NK-92 (cell line): Measurements from ENCODE around the gene RAB44.

Experiments used
- DNase-seq: peaks from one replicate; lab custom pipeline; 2025; ENCODE audit not compliant: unreplicated experiment; lab: John Stamatoyannopoulos, UW

RAB44 gene

DNA sequence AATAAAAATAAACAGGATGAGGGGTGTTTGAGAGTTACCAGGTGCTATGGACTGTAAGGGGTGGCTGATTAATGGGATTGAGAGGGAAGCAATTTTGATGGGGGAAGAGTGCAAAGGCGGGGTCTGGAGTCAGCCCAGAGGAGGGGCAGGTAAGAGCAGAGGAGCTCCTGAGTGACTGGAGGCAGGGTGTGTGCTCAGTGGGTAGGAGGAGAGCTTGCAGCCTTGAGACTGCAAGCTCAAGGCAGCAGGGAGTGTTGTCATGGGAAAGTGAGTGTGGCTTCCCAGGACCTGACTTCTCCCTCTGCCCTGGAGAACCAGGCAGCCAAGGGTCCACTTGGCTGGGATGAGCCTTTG, 54.2 kb downstream of the RAB44 start:
- no peak for DNase-seq

DNA sequence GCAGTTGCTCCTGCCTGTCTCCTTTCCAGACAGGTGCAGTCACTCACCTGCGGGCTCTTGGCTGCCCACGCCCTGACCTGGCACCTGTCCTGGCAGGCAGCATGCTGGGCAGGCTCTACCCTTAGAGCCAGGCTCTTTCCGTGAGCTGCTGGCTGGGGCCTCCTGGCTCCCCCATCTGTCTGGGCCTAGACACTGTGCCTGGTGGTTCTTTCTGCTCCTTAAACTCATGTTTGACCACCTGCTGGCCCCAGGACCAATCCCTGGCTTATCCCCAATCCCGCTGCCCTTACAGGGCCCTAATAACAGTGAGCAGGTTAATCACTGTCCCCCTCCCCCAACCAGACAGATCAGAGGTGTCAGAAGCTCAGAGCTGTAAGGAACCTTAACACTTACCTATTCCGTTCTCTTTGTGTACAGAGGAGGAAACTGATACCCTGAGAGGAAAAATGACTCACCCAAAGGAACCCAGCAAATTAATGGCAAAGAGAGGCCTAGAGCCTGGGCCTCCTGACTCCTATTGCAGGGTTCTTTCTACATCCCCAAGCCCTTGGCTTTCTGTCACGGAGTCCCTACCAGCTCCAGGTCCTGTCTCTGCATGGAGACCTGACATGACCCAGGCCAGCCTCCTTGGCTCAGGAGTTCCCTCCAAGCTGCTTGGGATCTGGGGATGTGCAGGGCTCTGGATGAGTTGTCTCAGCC, 54.7 kb downstream of the RAB44 start:
- DNase-seq, result no peak

DNA sequence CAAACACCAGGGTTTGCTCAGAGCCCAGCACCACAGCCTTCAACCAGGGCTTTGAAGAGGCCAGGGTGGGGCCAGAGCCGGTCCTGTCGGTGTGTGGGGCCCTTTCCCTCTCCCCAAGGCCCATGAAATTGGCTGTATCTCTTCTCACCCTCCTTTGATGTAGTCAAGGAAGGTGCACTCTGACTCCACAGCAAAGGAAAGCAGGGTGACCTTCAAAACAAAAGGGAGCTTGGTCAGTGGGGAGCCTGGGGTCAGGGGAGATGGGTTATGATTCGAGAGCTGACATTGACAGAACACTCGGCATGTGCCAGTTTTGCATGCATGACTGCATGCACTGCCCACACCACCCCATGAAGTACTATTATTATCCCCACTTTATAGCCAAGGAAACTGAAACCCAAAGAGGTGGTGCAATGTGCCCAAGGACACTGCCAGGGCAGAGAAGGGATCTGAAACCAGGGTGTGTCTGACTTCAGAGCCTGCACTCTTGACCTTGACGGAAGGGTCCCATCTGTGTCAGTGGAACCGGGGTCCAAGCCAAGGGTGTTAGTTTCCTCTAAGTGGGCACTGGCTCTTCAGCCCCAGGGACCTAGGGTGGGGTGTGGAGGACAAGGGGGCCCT, 55.4 kb downstream of the RAB44 start:
- DNase-seq, result no peak

DNA sequence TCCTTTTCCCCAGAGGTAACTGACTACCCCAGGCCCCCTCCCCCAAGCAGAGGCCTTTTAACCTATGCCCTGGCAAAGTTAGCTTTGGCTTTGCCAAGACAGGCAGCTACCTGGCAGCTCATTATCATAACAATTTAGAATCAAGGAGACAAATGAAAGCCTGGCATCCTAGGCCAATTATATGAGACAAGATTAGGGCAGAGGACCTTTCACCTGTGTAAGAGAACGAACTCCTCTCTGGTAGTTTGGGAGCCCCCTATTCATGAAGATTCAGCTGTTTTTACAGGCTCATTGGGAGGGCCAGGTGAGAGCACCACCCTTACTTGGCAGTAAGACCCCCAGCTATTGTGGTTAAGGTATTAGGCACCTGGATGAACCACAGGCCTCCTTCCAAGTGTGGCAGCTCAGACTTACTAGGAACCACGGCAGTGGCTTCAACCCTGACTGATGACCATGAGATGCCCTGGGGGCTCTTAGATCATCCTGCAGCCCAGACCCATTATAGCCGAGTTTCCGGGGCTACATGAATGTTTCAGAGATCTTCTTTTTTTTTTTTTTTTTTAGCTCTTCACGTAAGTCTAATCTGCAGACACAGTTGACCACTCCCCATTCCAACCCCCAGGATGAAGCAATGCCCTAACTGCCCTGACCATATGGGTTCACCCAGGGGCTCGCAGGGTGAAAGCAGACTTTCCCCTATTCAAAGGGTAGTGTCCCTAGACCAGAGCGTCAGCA, 56.2 kb downstream of the RAB44 start:
- no peak for DNase-seq

DNA sequence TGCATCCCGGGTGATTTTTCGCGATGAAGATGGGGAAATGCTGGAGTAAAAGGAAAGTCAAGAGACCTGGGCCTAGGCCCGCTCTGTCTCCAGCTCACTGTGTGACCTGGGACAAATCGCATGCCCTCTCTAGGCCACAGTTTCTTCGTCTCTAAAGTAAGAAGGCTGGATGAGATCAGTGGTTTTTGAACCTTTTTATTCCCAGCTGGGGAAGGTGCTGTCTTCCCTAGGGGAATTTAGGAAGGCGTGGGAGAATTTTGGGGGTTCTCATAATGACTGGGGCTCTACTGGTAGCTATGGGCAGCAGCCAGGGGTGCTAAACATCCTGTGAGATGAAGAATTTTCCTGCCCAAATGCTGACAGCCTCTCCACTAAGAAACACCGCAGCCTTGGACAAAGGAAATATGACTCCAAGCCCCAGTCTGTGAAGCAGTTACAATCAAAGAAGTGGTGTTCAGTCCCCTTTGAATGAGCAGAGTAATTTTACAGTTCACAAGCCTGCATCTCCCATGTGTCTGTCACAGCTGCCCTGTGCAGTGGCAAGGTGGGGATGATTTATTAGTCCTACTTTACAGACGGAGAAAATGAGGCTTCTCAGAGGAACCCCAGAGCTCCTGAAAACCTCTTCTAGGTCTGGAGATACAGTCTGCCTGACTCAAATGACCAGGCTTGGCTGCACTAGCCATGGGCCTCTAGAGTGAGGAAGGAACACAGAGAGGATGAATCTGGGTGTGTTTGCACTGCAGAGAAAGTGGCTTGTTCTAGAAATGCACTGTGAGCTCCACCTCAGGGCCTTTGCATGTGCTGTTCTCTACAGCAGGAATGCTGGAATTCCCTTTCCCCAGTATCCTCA, 57.2 kb downstream of the RAB44 start:
- DNase-seq, result no peak

DNA sequence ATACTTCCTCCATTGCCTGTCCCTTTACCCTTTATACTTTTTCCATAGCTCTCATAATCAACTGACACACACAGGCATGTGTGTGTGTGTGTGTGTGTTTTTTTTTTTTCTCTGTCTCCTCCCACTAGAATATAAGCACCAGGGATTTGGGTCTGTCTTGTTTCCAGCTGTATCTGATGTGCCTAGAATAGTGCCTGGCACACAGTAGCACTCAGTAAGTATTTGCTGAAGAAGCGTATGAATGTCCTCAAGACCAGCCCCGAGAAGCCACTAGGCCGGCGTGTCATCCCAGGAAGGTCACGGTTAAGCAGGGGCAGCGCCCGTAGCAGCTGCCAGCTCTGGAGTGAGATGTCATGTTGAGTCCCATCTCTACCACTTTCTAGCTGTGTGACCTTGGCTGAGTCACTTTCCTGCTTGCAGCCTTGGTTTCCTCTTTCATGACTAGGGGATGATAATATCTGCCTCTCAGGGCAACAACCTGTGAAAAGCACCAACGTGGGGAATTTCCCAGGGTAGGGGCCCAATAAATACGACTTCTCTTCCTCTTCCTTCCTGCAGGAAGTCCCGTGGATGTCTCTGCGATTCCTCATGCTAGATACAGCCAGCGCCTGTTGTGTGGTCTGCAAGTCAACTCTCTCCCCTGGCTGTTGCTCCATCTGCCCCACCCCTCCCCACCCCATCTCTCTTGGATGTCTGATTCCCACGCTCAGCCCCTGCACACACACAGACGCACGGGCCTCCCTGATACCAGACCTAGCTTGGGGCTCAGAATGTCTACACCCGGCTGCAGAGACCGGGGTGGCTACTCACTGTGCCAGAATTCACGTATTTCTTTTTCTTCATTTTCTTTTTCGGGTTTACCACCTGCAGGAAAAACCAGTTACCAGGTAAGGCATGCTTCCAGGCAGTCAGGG, 58.1 kb downstream of the RAB44 start:
- no peak for DNase-seq

DNA sequence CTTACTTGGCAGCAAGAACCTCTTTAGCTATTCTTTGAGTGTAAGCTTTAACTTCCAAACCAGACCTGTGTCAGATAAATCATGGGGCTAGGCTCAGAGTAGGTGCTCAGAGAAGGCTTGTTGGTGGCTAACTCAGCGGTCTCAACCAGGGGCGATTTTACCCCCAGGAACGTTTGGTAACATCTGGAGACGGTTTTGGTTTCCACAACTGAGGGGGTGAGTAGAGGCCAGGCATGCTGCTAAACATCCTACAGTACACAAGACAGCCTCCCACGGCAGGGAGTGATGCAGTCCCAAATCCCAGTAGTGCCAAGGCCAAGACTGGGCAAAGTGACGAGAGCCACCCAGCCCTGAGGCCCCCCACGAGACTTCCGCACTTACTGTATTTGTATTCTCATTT, 59.2 kb downstream of the RAB44 start:
- DNase-seq, result no peak

DNA sequence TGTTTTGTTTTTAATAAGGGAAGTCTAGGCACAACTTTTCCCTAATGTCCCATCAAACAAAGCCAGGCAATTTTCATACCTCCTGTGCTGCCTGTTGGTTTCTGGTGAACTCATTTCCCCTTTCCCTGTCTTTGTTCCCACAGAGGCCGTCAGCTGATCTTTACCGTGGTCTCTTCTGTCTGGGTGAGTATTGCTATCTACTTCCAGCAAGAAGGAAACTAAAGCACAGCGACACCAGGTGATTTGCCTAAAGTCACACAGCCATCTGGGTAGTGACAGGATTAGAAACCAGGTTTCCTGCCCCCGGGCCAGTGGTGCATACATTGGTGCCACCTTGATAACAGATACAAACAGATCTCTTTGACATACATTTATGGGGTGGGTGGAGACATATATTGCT, 59.6 kb downstream of the RAB44 start:
- DNase-seq, result no peak

DNA sequence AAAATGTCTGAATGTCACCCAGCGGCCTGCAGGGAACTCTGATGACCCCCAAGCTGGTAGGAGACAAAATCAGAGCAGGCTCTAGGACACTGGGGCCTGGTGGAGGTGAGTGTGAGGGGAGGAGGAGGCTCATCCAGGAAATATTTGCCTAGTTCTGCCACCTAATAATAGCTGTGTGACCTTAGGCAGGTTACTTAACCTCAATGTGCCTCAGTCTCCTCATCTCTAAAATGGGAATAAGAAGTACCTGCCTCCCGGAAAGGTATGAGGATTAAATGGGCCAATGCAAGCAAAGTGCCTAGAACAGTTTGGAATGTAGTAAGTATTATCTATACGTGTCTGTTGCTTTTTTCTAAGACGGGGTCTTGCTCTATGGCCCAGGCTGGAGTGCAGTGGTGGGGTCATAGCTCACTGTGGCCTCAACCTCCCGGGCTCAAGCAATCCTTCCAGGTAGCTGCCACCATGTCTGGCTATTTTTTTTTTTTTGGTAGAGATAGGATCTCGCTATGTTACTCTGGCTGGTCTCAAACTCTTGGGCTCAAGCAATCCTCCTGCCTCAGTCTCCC, 60.4 kb downstream of the RAB44 start:
- no peak for DNase-seq

DNA sequence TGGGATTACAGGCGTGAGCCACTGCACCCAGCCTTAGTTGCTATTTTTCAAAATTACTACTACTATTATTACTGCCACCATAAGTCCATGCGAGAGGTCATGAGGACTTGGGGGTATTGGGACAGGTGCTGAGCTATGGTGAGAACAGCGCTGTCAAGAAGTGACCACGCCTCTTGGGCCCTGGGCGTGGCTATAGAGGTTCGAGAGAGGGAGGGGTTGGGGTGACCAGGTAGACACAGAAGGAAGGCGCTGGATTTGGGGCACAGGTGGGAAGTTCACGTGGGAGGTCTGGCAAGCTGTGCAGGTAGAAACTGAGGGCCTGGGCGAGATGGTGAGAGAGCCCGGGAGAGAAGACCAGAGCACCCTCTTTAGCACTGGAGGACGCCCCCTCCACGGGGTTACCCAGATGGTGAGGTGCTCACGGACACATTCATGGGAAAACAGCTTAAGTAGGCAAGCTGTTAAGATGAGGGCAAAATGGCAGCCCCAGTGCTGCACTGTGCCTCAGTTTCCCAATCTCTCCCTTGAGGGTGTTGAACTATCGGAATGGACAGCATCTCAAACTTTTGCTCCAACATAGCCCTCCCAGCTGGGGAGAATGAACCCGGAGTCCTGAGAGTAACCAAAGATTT, 61.0 kb downstream of the RAB44 start:
- DNase-seq, result no peak

DNA sequence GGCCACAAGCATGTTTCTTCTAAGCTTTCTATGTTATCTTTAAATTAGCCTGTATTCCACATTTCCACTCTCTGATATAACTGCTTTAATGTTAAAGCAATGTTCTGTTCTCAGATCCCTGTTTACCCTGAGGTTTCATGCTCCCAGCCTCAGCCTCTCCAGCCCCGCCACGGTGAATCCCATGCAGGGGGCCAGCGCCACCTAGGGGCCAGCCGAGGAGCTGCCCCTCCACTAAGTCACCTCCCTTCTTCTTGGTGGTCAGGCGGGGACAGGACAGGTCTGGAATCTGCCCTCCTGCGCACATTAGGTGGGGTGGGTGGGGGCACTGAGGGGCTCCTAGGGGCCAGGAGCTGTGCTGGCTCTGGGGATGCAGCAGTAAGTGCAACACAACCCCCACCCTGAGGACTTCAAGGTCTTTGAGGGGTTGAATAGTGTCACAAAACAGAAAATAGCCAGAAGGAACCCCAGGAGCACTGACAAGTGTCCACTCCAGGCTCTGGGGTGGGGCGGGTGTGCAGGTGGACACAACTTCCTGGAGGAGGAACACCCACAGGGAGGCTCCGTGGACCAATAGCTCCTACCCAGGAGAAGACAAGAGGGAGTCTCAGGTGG, 61.6 kb downstream of the RAB44 start:
- no peak for DNase-seq

DNA sequence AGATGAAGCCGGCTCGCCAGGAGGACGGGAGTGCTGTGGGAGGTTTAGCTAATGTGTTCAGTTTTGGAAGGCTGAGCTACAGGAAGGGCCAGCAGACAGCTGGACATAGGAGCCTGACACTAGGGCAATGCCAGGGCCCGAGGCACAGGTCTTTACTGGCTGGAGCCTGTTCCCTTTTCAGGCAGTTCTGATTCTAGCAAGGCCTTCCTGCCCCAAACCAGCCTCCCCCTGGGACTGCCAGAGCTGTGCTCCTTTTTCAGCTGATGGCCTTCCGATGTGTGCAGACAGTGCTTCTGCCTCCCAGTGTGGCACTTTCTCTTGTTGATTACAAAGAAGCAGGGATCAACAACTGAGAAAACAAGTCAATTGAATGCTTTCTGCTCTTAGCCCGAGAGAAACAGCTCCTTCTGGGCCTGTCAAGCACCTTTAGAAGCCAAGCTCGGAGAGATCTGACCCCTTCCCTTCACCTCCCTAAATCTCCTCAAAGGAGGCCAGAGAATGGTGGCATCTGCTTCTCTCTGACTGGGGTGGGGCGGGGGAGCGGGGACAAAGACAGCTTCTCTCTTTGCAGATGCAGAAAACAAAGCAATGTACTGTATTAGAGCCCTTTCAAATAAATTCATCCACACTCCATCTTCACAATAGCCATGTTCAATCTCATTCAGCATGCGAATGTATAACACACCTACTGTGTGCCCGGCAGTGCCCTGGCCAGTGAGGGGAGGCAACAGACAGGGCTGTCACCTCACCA, 63.2 kb downstream of the RAB44 start:
- no peak for DNase-seq

DNA sequence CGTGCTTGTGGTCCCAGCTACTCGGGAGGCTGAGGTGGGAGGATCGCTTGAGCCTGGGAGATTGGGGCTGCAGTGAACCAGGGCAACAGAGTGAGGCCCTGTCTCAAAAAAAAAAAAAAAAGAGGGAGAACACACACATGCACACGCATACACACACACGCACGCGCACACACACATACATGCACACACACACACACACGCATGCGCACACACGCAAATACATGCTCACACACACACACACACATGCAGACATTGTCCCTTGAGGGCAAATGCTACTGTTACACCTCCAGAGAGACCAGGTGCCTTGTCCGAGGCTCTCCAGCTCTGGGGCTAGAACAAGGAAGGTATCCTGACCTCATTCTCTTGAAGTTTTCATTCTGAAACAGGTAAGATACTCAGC, 64.5 kb downstream of the RAB44 start:
- no peak for DNase-seq

DNA sequence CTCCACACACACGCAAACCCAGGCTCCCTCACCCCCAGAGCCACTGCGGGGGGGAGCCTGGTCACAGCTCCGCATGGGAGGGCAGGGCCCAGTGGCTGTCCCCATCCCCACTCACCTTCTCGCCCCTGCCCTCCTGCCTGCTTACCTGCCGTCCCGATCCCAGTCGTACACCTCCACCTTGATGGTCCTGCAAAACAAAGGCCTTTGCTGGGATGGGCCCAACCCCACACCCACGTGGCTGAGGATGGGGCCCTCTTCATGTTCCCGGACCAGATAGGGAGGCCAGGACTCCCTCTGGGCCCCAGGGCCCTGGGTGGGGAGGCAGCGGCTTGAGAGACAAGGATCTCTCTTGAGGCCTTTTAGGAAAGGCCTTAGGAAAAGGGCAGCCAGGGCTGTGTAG, 67.6 kb downstream of the RAB44 start:
- no peak for DNase-seq

DNA sequence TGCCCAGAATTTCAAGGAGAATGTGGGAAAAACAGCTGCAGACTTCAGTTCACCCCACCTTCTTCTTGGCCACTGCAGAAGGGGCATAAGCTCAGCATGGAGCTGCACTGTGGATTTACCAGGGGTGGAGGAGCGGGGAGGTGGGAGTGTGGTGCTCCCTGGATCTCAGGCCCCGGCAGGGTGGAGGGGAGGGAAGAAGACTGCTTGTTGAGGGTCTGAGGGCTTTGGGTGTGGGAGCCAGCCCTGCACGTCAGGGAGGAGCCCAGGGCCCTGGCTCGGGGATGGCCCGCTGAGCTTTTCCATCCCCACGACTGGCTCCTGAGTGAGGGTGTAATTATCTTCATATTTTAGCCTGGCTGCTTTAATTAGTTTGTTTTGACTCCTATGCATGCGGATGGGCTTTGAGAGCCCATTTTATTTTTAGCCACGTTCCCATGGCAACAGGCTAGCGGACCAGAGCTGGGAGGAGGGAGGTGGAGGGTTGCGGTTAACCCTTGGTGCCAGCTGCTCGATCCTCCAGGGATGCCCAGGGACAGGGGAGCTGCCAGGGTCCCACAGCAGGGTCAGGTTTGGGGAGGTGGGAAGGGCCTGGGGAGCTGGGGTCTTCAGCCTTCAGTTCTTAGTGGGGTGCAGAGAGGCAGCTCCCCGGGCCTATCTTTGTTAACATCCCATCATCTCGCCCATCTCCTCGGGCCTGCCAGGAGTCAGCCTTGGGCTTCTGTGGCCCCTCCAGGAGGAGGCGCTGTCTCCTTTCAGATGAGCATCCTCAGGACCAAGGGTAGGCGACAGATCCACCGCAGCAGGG, 68.2 kb downstream of the RAB44 start:
- DNase-seq, result no peak

DNA sequence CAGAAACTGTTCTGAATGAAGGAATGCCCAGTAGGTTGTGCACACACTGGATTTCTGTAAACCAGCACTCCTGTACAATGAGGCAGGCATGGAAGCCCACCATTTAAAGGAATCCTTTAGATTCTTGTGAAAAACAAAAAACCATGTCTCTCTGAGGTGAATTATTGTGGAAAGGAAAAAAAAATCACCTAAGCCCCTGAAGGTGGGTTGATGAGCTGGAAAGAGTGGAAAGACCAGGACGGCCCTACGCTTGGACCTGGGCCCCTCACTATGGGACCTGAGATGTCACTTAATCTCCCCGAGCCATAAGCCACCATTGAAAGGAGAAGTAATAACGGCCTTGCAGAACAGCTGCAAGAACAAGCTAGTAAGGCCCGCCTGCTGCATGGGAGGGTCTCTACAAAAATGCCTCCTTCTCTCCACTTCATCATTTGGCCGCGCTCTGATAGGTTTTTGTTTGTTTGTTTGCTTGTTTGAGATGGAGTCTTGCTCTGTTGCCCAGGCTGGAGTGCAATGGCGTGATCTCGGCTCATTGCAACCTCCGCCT, 68.8 kb downstream of the RAB44 start:
- DNase-seq, result no peak

DNA sequence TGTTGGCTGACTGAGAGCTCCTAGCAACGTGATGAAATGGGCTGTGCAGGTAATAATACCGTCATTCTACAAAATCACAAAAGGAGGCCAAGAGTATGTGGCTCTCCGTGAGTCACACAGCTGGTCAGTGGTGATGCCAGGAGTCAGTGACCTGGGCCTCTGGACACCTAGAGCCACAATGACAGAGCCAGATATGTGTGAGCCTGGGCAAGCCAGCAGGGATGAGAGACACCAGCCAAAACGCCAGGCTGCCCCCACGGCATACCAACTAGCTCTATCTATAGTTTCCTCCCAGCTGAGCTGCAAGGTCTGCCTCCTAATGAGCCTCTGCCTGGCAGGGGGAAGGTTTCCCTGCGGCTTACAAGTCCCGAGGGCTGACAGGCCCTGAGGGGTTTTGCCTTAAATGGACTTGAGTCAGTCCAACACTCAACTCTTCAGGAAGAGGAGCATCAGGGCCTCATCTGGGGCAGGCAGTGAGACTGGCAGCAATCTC, 71.6 kb downstream of the RAB44 start:
- DNase-seq, result no peak
